ENCODE results near the gene ZNF185. TPM values are rescaled to one million over a fixed set of nuclear protein-coding genes. Genes with fewer than 3 reads are reported as not detected.

ZNF185 gene
- total and polyA plus RNA-seq, 2 donors (not counting 3 experiments of a cell fraction or from before 2014, with no cell fraction given): 18.7 to 31.6 TPM

DNA sequence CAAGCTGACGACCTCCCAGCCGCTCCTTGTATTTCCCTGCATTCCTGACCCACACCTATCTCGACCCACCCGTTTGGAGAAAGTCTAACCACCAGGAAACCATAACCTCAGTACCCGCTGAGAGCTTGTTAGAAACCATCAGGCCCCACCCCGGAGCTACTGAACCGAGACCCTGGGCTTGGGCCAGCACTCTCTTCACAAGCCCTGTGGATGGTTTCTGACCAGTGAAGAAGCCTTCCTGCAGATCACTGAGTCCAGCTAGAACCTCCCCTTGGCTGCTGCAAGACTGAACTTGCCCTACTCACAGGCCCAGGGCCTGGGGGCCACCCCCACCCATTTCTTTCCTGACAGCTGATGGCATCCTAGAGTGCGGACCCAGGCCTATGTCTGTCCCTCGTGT lies 26.6 kb upstream of the ZNF185 start:
- POLR2A ChIA-PET: no interaction called here

More for the DNA sequence above, 26.6 kb upstream of the ZNF185 start:
- BruUV-seq (replicated peaks): no TSS peak
- no peaks in the 10 kb centered on the region for H3K9me3 ChIP-seq (replicated peaks; ENCODE audit: control insufficient read depth, insufficient read depth, low read length)
- H3K4me2 ChIP-seq (ENCODE audit: insufficient read depth, low read length): no peak overlapping the region
- H3K27me3 ChIP-seq (ENCODE audit: control insufficient read depth in 2 of 2, insufficient read depth in 2 of 2, low read length in 2 of 2): no peaks in the 10 kb centered on the region
- no peak overlapping the region for H2AFZ ChIP-seq (ENCODE audit: low read depth, low read length)
- H4K20me1 ChIP-seq (replicated peaks; ENCODE audit: control insufficient read depth, extremely low read depth, insufficient read depth, low read length): no peaks in the 10 kb centered on the region
- DNase-seq (ENCODE audit: low read depth, low spot score): no peak
- FAIRE-seq: no peak
- intact Hi-C loops (cut with micrococcal nuclease): no loop called here
- H3K27ac ChIP-seq (ENCODE audit: insufficient read depth, low read depth, low read length): no peak overlapping the region
- peaks cover 0 to 12% of the 10 kb centered on the region in 2 experiments for H3K36me3 ChIP-seq (ENCODE audit: control insufficient read depth in 2 of 2, extremely low read depth in 1 of 2, insufficient read depth in 2 of 2, low read length in 2 of 2)
- no peaks in the 10 kb centered on the region for H3K9me1 ChIP-seq (replicated peaks; ENCODE audit: control insufficient read depth, extremely low read depth, insufficient read depth, low read length)
- H3K79me2 ChIP-seq (ENCODE audit: control insufficient read depth, insufficient read depth, low read length): no peaks in the 10 kb centered on the region
- dilution Hi-C loops (cut with MboI; ENCODE audit: extremely low pct_ligation_motif_present, low sequenced_read_pairs): no loop called here
- no peak overlapping the region for H3K4me3 ChIP-seq (replicated peaks in 1 of 3; ENCODE audit: insufficient read depth in 1 of 3, low read depth in 1 of 3, low read length in 3 of 3)
- CTCF ChIA-PET: no interaction called here
- H3K9ac ChIP-seq (replicated peaks; ENCODE audit: extremely low read depth, insufficient read depth, low read length): no peak overlapping the region
- no peak for TF ChIP-seq EZH2 (IDR thresholded peaks at IDR 0.05; ENCODE audit: borderline replicate concordance, low read depth, low read length, severe bottlenecking)
- TF ChIP-seq POLR2AphosphoS5 (IDR thresholded peaks at IDR 0.05; ENCODE audit: insufficient read depth, low read depth, low read length): no peak
- TF ChIP-seq JUN (IDR thresholded peaks at IDR 0.05; ENCODE audit: borderline replicate concordance, insufficient read depth, insufficient read length, low read depth): no peak
- TF ChIP-seq MYC (IDR thresholded peaks at IDR 0.05; ENCODE audit: low read depth, low read length): no peak
- TF ChIP-seq FOS (IDR thresholded peaks at IDR 0.05; ENCODE audit: borderline replicate concordance, insufficient read depth, low read length): no peak
- no peak for TF ChIP-seq GATA2 (IDR thresholded peaks at IDR 0.05; ENCODE audit: insufficient read depth, insufficient read length, low read depth, low read length)
- TF ChIP-seq POLR2A (IDR thresholded peaks at IDR 0.05; ENCODE audit: low read depth, low read length): no peak
- TF ChIP-seq, protein P1, sequence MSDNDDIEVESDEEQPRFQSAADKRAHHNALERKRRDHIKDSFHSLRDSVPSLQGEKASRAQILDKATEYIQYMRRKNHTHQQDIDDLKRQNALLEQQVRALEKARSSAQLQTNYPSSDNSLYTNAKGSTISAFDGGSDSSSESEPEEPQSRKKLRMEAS (IDR thresholded peaks at IDR 0.05; ENCODE audit: insufficient read depth, insufficient read length): no peak
- TF ChIP-seq, protein P2, sequence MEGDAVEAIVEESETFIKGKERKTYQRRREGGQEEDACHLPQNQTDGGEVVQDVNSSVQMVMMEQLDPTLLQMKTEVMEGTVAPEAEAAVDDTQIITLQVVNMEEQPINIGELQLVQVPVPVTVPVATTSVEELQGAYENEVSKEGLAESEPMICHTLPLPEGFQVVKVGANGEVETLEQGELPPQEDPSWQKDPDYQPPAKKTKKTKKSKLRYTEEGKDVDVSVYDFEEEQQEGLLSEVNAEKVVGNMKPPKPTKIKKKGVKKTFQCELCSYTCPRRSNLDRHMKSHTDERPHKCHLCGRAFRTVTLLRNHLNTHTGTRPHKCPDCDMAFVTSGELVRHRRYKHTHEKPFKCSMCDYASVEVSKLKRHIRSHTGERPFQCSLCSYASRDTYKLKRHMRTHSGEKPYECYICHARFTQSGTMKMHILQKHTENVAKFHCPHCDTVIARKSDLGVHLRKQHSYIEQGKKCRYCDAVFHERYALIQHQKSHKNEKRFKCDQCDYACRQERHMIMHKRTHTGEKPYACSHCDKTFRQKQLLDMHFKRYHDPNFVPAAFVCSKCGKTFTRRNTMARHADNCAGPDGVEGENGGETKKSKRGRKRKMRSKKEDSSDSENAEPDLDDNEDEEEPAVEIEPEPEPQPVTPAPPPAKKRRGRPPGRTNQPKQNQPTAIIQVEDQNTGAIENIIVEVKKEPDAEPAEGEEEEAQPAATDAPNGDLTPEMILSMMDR (IDR thresholded peaks at IDR 0.05; ENCODE audit: extremely low read depth in 1 of 2, insufficient read depth in 1 of 2, low read depth in 1 of 2, low read length in 2 of 2): no peak
- H3K4me1 ChIP-seq (ENCODE audit: control insufficient read depth, extremely low read depth, insufficient read depth, low read length): no peaks in the 10 kb centered on the region

Measured in endothelial cell of umbilical vein (primary cell).